HK-2 (cell line): Measurements from ENCODE around the gene BMX.

Experiments used
- DNase-seq: peaks from one replicate; pipeline ENCODE4 v3.0.0-alpha.2; 2018; ENCODE audit not compliant: unreplicated experiment

The BMX gene

GRCh38 chrX:15570145-15570544 lies 69.5 kb downstream of the BMX start:
- DNase-seq, result no peak

- no peak for DNase-seq
These were observed 73.4 kb downstream of the BMX start for GRCh38 chrX:15574017-15574416.

GRCh38 chrX:15576019-15576418 lies 75.4 kb downstream of the BMX start:
- no peak for DNase-seq

GRCh38 chrX:15579778-15580747 lies 79.5 kb downstream of the BMX start:
- DNase-seq, result no peak

- no peak for DNase-seq
These were observed 93.8 kb downstream of the BMX start for GRCh38 chrX:15594371-15594770.

GRCh38 chrX:15598026-15598425 lies 97.4 kb downstream of the BMX start:
- no peak for DNase-seq

- no peak for DNase-seq
These were observed 98.9 kb downstream of the BMX start for GRCh38 chrX:15599461-15599860.

GRCh38 chrX:15600049-15600448 lies 99.4 kb downstream of the BMX start:
- DNase-seq, result no peak

- no peak for DNase-seq
These were observed 100.1 kb downstream of the BMX start, which contains the start of gene ACE2 for GRCh38 chrX:15600745-15601144. TSS of gene ACE2 (minus strand) at chrX:15600960. CDS start at chrX:15600911, 49 bp downstream.

- DNase-seq, result no peak
These were observed 101.3 kb downstream of the BMX start for GRCh38 chrX:15601932-15602331.

GRCh38 chrX:15602761-15603160 lies 102.2 kb downstream of the BMX start:
- no peak for DNase-seq

- no peak for DNase-seq
These were observed 104.6 kb downstream of the BMX start for GRCh38 chrX:15605226-15605625.
